Activated T-cell treated with anti-CD3 and anti-CD28 coated beads for 48 hours (primary cell): ENCODE measurements around the gene ATRN.

Source experiments
- DNase-seq: peaks from one replicate; pipeline ENCODE4 v3.0.0-alpha.2; 2020; ENCODE audit warnings: low read depth

Gene ATRN

DNA sequence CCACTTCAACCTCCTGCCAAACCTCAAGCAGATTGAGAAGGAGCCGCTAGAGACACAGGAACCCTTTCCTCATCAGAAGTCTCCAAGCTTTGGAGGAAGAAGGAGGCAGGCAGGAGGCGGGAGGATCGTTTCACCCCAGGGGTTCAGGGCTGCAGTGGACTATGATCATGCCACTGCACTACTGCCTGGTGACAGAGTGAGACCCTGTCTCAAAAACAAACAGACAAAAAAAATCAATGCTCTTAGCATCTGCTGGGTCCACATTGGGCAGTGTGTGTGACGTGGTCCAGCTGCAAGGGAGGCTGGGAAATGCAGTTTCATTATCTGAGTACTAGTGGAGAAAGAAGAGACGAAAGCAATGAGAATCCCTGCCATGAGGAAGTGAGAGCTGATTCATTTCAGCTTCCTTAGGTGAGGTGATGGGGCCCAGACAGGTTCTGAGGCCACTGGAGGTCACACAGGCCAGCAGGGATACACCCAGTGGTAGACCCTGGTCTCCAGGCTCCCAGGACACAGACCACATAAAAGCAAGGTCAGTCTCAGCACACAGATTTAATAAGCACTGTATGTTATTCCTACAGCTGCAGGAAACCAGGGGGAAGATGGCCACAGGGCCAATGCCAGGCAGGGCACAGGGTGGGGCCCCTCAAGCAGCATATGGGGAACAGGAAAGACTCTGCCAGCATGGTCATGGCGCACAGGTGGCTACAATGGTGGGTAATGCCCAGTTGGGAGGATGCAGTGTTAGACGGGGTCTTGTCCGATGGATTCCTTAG is 188.1 kb downstream of the ATRN start:
- DNase-seq, result no peak

DNA sequence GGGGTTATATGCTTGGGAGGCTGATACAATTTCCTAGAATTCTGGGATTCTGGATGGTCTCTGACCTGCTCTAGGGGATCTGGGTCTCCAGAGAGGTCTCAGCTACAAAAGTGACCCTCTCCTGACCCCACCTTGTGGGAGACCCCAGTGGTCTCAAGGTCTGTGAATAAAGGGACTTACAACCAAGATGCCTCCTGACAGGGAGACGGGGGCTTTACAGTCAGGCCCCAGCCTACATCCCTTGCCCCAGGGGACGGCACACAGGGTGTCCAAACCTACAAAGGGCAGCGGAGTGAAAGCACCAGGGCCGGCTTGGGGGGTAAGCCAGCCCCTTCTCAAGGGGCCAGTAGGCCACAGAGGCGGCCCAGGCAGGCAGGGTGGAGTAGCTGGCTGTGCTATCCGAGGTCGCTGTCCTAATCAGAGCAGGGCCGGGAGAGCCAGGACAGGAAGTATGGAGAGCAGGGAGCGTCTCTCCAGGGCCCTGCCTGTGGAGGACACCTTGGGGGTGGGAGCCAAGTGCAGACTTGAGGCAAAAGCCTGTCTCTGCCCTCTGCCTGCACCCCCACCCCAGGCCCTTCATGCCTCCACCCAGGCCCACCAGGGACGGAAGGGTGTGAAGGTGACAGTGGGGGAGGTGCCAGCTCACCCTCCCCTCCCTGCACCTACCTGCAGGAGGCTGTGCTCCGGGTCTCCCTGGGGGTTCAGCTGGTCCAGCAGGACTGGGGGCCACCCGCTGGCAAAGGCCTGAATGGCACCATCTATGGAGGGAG is 188.9 kb downstream of the ATRN start:
- no peak for DNase-seq

- no peak for DNase-seq
These were observed 189.6 kb downstream of the ATRN start for GRCh38 chr20:3660262-3661059.

GRCh38 chr20:3661060-3661813 is 190.4 kb downstream of the ATRN start:
- DNase-seq, result no peak

- no peak for DNase-seq
These were observed 191.2 kb downstream of the ATRN start for GRCh38 chr20:3661814-3662665.

DNA sequence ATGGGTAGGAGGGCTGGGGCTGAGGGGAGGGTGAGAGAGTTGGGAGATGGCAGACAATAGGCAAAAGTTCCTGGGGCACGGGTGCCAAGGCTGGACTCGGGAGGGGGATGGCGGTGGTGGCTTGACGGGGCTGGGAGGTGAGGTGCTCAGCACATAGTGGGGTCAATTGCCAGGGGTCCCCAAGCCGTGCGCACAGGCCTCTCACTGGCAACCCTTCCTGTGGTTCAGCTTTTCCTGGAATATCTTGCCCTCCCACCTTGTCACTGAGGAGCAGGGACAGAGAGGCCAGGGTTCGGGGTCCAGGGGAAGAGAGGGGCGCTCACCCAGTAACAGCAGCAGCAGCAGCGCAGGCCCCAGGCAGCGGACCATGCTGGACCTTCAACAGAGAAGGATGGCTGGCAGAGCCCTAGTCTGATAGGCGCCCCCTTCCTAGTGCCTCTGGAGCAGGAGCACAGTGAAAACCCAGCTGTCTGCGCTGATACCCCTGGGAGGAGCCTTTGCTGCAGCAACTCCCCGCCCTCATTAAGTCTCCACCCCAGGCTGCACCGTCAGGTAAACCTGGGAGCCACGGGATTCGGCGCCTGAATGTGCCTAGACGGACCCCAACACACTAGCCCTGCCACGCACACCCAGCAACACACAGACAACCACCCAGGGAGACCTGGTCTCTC is 192.3 kb downstream of the ATRN start, which contains the start of gene GFRA4:
TSS of gene GFRA4 (minus strand) at position 369 of the 671 bp plus-strand sequence. CDS start at position 369, 0 bp downstream.
- DNase-seq, result no peak

GRCh38 chr20:3663858-3664257 is 193.0 kb downstream of the ATRN start:
- DNase-seq, result no peak

DNA sequence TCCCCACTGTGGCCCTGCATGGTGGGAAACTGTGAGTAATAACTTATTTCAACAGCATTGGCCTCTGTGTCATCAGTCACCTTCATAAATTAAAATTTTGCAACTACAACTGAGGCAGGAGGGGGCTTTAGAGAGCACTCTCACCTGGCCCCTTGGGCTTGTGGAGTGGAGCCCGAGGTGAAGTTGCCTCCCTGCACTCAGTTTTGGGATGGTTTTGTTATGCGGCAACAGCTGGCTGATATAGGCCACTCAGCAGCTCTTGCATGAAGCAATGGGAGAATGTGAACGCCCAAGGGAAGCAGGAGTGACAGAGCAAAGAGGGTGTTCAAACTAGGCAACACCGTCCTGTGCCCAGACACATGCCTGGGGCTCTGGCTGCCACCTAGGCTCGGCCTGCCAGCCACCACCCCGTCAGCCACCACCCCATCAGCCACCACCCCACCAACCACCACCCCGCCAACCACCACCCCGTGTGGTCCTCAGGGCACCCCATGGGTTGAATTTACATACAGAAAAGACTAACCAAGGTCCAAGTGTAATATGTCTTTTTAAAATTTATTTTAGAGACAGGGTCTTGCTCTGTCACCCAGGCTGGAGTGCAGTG is 196.7 kb downstream of the ATRN start:
- DNase-seq, result no peak

DNA sequence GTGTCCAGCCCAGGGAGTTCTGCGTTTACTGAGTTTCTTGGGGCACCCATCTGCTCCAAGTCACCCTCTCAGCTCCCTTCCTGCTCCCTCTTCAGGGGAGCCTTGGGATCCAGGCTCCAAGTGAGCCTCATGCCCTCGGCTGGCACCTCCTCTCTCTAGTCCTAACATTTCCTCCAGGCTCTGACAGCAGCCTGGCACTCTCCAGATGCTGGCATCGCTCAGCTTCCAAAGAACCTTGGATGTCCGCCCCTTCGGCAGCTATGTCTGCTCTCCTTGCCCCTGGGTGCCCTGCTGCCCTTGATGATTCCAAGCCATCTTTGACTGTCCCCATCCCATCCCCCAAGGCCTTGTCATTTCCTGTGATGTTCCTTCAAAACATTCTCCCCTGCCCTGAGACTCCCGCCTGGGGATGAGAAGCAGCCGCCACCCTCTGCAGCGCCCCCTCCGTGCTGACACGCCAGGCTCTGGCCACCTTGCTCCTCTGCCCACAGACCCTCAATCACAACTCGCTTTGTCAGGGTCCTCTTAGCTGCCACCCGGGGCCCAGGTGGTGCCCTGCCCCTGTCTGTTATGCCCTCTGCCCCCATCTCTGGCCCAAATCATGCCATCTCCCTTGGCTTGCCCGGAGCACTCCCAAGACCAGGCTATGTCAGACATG is 199.0 kb downstream of the ATRN start:
- DNase-seq, result no peak

GRCh38 chr20:3670511-3670910 is 199.7 kb downstream of the ATRN start:
- no peak for DNase-seq

DNA sequence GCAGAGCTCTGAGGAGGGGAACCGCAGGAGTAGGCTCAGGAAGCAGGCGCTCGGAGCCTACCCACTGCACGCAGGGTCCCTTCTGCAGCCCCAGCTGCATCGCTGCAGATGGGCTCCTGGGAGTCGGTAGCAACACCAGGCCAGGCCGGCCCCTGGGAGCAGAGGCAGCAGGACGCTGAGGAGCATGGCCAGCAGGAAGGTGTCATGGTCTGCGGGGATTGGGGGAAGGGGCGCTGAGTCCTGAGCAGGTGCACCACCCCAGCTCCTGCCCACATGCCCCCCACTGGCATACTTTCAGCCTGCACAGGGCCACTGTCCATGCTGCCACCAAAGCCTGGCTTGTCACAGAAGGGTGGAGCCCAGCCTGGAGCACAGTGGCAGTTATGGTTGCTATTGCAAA is 200.1 kb downstream of the ATRN start:
- no peak for DNase-seq

GRCh38 chr20:3671986-3672546 is 201.2 kb downstream of the ATRN start:
- no peak for DNase-seq

DNA sequence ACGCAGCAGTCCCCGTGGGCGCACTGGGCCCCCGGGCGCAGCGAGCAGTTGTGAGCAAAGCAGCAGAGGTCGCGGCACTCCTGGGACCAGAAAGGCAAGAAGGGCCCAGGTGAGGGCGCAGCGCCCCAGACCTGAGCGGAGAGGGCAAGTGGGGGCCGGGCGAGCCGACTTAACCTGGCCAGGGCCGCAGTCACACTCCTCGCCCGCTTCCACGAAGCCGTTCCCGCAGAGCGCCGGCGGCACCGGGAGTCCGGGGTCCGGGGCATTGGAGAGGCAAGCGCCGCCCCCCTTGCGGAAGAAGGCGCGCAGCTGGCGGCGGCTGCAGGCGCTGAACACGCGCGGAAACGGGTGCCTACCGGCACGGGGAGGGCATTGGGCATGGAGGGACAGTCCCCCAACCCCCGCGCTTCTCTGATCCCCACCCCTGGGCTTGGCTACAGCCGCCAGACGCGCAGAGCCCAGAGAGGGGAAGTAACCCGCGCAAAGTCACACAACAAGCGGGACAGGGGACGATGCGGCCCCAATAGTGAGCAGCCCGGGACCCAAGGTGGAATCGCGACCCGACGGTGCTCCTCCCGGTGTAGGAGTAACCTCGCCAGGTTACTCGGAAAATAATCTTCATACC is 201.8 kb downstream of the ATRN start:
- DNase-seq, result no peak

- no peak for DNase-seq
These were observed 202.6 kb downstream of the ATRN start for GRCh38 chr20:3673221-3674070.

DNA sequence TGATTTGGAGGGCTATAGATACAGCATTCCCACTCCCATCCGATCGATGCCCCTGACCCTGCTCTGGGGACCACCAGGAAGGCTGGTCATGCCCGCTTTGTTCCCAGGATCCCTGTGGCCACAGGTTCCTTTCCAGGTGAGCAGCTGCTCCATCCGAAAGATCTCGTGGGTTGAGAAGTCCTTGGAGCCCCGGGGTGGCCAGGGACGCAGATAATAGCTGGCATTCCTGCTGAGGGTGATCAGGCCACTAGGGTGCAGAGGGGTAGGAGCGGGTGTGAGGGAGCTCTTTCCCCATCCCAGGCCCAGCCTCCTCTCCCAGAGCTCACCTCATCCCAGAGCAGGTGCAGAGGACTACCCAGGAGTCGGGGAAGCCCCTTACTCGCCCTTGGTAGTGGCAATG is 203.6 kb downstream of the ATRN start:
- DNase-seq, result no peak

DNA sequence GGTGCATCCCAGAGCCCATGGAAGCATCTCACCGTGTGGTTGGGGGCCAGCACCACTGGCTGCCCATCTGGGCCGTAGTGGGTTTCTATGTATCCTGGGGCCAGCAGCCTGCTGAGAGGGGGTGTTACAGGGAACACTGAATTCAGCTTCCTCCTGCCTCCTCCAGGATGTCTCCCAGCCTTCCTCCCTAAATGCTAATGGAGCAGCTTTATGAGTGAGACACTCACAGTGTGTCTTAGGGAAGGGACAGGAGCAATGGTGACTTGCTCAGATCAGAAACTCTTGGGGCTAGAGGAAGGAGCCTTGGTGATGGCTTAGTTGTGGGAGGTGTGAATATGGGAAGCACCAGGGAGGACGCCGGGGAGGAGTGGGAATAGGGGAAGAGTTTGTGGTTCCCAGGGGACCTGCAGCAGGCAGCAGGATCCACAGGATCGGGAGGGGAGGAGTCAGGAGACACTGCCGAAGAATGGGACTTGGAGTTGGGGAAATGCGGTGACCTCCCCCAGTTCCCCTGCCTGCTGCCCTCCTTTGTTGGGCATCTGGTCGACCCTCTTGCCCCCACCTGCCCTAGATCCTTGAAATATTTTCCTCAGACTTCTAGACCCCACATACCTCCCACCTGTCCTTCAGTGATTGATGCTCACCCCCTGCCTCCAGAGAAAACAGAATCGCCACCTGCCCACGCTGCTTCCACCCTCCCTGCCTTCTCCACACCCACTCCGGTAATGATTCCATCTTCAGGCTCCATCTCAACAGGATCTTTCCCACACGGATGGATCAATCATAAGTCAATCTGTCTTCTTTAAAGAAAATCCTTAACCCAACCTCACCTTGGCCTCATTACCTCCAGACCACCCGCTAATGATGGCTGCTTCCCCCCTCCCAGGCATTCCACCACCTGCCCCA is 204.4 kb downstream of the ATRN start:
- DNase-seq, result no peak
